DOHH2 (cell line): ENCODE measurements around the gene SLC22A15.

ENCODE experiments used
- EZH2phosphoT487 ChIP-seq: fragments of 200-600 bp; sonication (generic); IDR thresholded peaks from 2 replicates; pipeline ENCODE4 v1.6.1; 2017; ENCODE audit warnings: borderline replicate concordance, mild to moderate bottlenecking, antibody characterized with exemption, low read length, moderate library complexity, mixed read lengths
- TF ChIP-seq, protein P1 (sequence below): fragments of 200-600 bp; sonication (generic); IDR thresholded peaks from one replicate; pipeline ENCODE4 v1.5.1; 2014; ENCODE audit warnings: antibody characterized with exemption, mild to moderate bottlenecking, low read depth, low read length; ENCODE audit not compliant: poor library complexity, severe bottlenecking

GRCh38 chr1:115939455-115939854 is 36.9 kb upstream of the SLC22A15 start:
- TF ChIP-seq, protein P1, sequence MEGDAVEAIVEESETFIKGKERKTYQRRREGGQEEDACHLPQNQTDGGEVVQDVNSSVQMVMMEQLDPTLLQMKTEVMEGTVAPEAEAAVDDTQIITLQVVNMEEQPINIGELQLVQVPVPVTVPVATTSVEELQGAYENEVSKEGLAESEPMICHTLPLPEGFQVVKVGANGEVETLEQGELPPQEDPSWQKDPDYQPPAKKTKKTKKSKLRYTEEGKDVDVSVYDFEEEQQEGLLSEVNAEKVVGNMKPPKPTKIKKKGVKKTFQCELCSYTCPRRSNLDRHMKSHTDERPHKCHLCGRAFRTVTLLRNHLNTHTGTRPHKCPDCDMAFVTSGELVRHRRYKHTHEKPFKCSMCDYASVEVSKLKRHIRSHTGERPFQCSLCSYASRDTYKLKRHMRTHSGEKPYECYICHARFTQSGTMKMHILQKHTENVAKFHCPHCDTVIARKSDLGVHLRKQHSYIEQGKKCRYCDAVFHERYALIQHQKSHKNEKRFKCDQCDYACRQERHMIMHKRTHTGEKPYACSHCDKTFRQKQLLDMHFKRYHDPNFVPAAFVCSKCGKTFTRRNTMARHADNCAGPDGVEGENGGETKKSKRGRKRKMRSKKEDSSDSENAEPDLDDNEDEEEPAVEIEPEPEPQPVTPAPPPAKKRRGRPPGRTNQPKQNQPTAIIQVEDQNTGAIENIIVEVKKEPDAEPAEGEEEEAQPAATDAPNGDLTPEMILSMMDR, result no peak
- no peak for TF ChIP-seq EZH2phosphoT487
